Measurements from ENCODE around the gene DMBT1. TPM values are rescaled to one million over a fixed set of nuclear protein-coding genes. Genes with fewer than 3 reads are reported as not detected.

DMBT1 gene
- total RNA-seq, 2 experiments from 2014 or later, result not detected

DNA sequence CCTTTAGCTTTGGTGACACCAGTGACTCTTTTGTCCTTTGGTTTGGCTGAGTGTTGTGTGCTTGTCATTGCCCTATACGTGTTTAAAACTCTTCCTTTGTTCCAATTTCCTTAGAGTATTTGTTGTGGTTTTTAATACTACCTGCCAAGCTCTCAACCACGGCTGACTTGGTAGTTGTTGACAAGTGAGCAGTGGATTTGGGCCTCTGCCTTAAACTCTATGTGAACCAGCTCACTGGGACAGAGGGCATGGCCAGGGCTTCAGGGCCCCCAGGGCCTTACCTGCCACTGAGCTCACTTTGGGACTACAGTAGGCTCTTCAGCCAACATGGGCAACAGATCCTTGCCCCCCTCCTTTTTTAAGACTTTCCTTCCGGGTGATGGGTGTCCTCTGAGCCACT is 9.6 kb upstream of the DMBT1 start:
- ATAC-seq (ENCODE audit: poor library complexity) (peak; percentile 68), DNase-seq (peak in 1 of 14 experiments; percentile 52)
- Mint-ChIP-seq H3K4me1 (ENCODE audit: low read depth) (peaks cover 33% of the 10 kb centered on the region), H3K27ac (peak overlapping the region; percentile 77), H3K36me3 (ENCODE audit: low read depth) (no peaks in the 10 kb centered on the region), H3K27me3 (no peaks in the 10 kb centered on the region), H3K9me3 (no peaks in the 10 kb centered on the region), H3K4me3 (peak overlapping the region; percentile 7)
- TF ChIP-seq, protein P1, sequence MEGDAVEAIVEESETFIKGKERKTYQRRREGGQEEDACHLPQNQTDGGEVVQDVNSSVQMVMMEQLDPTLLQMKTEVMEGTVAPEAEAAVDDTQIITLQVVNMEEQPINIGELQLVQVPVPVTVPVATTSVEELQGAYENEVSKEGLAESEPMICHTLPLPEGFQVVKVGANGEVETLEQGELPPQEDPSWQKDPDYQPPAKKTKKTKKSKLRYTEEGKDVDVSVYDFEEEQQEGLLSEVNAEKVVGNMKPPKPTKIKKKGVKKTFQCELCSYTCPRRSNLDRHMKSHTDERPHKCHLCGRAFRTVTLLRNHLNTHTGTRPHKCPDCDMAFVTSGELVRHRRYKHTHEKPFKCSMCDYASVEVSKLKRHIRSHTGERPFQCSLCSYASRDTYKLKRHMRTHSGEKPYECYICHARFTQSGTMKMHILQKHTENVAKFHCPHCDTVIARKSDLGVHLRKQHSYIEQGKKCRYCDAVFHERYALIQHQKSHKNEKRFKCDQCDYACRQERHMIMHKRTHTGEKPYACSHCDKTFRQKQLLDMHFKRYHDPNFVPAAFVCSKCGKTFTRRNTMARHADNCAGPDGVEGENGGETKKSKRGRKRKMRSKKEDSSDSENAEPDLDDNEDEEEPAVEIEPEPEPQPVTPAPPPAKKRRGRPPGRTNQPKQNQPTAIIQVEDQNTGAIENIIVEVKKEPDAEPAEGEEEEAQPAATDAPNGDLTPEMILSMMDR (IDR thresholded peaks at IDR 0.05), result no peak
- no peak overlapping the region for H3K4me3 ChIP-seq (ENCODE audit: low read length)
- POLR2A ChIA-PET, result interaction anchor here (1.1 kb wide), 1 partner anchor 9 kb away, joined by 6 read pairs; no protein-coding TSS in a partner anchor
- intact Hi-C loops (cut with DNase I, micrococcal nuclease), result no loop called here
- no peaks in the 10 kb centered on the region for H3K9me3 ChIP-seq (ENCODE audit: control insufficient read depth in 1 of 2, insufficient read depth in 1 of 2, low read length in 2 of 2)
- H3K36me3 ChIP-seq (ENCODE audit: insufficient read depth, low read length), result no peaks in the 10 kb centered on the region
- peaks cover 24% of the 10 kb centered on the region for H3K4me1 ChIP-seq (ENCODE audit: insufficient read depth, low read length)
- H3K27ac ChIP-seq (ENCODE audit: low read depth in 1 of 2, low read length in 2 of 2), result no peak overlapping the region
- no peaks in the 10 kb centered on the region for H3K27me3 ChIP-seq (ENCODE audit: control insufficient read depth in 1 of 2, insufficient read depth in 2 of 2, low read length in 2 of 2)
- CTCF ChIA-PET, result no interaction called here

DNA sequence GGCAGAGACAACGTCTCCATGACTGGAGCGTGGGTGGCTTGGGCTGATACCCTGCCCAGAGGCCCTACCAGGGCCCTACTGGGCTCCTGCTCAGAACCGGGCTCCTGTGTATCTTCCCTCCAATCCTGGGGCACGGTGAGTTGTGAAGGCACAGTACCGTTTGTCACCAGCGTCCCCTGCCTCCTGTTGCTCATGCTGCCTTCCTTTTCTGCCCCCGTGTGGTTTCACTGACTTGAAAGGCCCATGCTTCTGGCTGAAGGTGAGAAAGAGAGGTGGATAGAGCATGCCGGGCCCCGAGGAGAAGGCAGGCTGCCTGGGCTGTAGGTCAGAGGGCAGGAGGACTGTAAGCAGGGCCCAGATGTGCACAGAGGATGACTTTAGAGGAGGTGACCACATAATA is 9.1 kb upstream of the DMBT1 start:
- no peaks in the 10 kb centered on the region for H3K36me3 ChIP-seq (ENCODE audit: insufficient read depth, low read length)
- Mint-ChIP-seq H3K36me3 (ENCODE audit: low read depth) (no peaks in the 10 kb centered on the region), H3K4me1 (ENCODE audit: low read depth) (peaks cover 36% of the 10 kb centered on the region), H3K27ac (peak overlapping the region; percentile 77), H3K4me3 (peak overlapping the region; percentile 7), H3K9me3 (no peaks in the 10 kb centered on the region), H3K27me3 (no peaks in the 10 kb centered on the region)
- ATAC-seq (ENCODE audit: poor library complexity) (peak; percentile 71), DNase-seq (peak in 13 of 14 experiments; percentile 7 to 68 (median 22))
- H3K27me3 ChIP-seq (ENCODE audit: control insufficient read depth in 1 of 2, insufficient read depth in 2 of 2, low read length in 2 of 2), result no peaks in the 10 kb centered on the region
- TF ChIP-seq, protein P1 (IDR thresholded peaks at IDR 0.05), result no peak
- H3K4me3 ChIP-seq (ENCODE audit: low read length), result no peak overlapping the region
- intact Hi-C loops (cut with DNase I, micrococcal nuclease), result no loop called here
- ChIA-PET POLR2A (interaction anchor here (1.1 kb wide), 1 partner anchor 10 kb away, joined by 6 read pairs; no protein-coding TSS in a partner anchor), CTCF (no interaction called here)
- peak overlapping the region in 1 of 2 donors; percentile 39 for H3K27ac ChIP-seq (ENCODE audit: low read depth in 1 of 2, low read length in 2 of 2)
- no peaks in the 10 kb centered on the region for H3K9me3 ChIP-seq (ENCODE audit: control insufficient read depth in 1 of 2, insufficient read depth in 1 of 2, low read length in 2 of 2)
- peaks cover 24% of the 10 kb centered on the region for H3K4me1 ChIP-seq (ENCODE audit: insufficient read depth, low read length)

DNA sequence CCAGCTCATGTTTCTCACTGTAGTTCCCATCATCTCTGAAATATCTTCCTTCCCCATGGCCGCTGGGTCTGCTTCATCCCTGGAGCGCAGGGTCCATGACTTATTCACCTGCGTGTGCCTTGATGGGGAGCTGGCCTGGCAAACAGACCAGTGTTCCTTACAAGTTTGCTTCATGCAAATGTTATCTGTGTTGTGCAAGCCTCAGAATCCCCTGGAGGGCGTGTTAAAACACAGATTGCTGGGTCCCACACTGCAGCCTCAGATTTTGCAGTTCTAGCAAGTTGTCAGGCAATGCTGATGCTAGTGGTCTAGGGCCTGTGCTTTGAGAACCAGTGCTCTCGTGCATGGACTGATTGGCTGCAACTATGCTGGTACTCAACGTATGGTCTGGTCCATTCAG is 7.2 kb upstream of the DMBT1 start:
- no peaks in the 10 kb centered on the region for H3K27me3 Mint-ChIP-seq
- ChIA-PET CTCF (no interaction called here), POLR2A (no interaction called here)
- no peak for ATAC-seq (ENCODE audit: poor library complexity)
- Histone ChIP-seq H3K27ac (ENCODE audit: low read depth in 1 of 2, low read length in 2 of 2) (no peak overlapping the region), H3K36me3 (ENCODE audit: insufficient read depth, low read length) (no peaks in the 10 kb centered on the region), H3K9me3 (ENCODE audit: control insufficient read depth in 1 of 2, insufficient read depth in 1 of 2, low read length in 2 of 2) (peaks cover 0 to 5% of the 10 kb centered on the region in 2 experiments), H3K27me3 (ENCODE audit: control insufficient read depth in 1 of 2, insufficient read depth in 2 of 2, low read length in 2 of 2) (no peaks in the 10 kb centered on the region), H3K4me3 (ENCODE audit: low read length) (no peak overlapping the region), H3K4me1 (ENCODE audit: insufficient read depth, low read length) (peaks cover 36% of the 10 kb centered on the region)
- TF ChIP-seq, protein P1 (IDR thresholded peaks at IDR 0.05), result no peak
- no peak overlapping the region for H3K4me3 Mint-ChIP-seq
- H3K4me1 Mint-ChIP-seq (ENCODE audit: low read depth), result peaks cover 40% of the 10 kb centered on the region
- no peaks in the 10 kb centered on the region for H3K36me3 Mint-ChIP-seq (ENCODE audit: low read depth)
- intact Hi-C loops (cut with DNase I, micrococcal nuclease), result no loop called here
- no peak overlapping the region for H3K27ac Mint-ChIP-seq
- no peaks in the 10 kb centered on the region for H3K9me3 Mint-ChIP-seq
- no peak for DNase-seq

Measured in CD4-positive, alpha-beta T cell (primary cell).